Measurements from ENCODE around the gene DYDC1. TPM values are rescaled to one million over a fixed set of nuclear protein-coding genes. Genes with fewer than 3 reads are reported as not detected.

The DYDC1 gene
- total and polyA plus RNA-seq, 2 experiments from 2014 or later, result not detected

GRCh38 chr10:80319318-80319717 lies 37.2 kb downstream of the DYDC1 start:
- Histone ChIP-seq H3K4me2 (no peak overlapping the region), H3F3A (replicated peaks; ENCODE audit: low read depth) (no peaks in the 10 kb centered on the region), H3K4me1 (ENCODE audit: insufficient read depth) (no peaks in the 10 kb centered on the region), H3K27me3 (ENCODE audit: insufficient read depth) (no peaks in the 10 kb centered on the region), H3K4me3 (no peak overlapping the region), H3K9me2 (ENCODE audit: insufficient read depth) (no peaks in the 10 kb centered on the region), H3K27ac (ENCODE audit: low read depth) (no peak overlapping the region), H3K79me2 (replicated peaks; ENCODE audit: insufficient read depth) (no peaks in the 10 kb centered on the region), H4K20me1 (replicated peaks; ENCODE audit: insufficient read depth) (no peaks in the 10 kb centered on the region), H2AFZ (no peak overlapping the region), H3K36me3 (ENCODE audit: insufficient read depth) (no peaks in the 10 kb centered on the region)
- Mint-ChIP-seq H3K27me3 (ENCODE audit: insufficient read depth, low read depth, poor library complexity) (no peaks in the 10 kb centered on the region), H3K36me3 (ENCODE audit: low read depth) (no peaks in the 10 kb centered on the region), H3K4me3 (no peak overlapping the region), H3K4me1 (peaks cover 4% of the 10 kb centered on the region; the same call in 2 of the 3 replicates), H3K27ac (no peak overlapping the region), H3K9me3 (no peaks in the 10 kb centered on the region; the same call in 2 of the 3 replicates)
- ATAC-seq, result no peak
- DNase-seq (ENCODE audit: low spot score), result no peak
- TF ChIP-seq JUNB (IDR thresholded peaks at IDR 0.05; ENCODE audit: unreplicated experiment), result no peak
- TF ChIP-seq EZH2 (IDR thresholded peaks at IDR 0.05; ENCODE audit: low read depth, unreplicated experiment), result no peak
- no peak for TF ChIP-seq POLR2AphosphoS5 (IDR thresholded peaks at IDR 0.05; ENCODE audit: low read depth)
- no peak for TF ChIP-seq STAT1 (IDR thresholded peaks at IDR 0.05; ENCODE audit: unreplicated experiment)
- TF ChIP-seq, protein P1, sequence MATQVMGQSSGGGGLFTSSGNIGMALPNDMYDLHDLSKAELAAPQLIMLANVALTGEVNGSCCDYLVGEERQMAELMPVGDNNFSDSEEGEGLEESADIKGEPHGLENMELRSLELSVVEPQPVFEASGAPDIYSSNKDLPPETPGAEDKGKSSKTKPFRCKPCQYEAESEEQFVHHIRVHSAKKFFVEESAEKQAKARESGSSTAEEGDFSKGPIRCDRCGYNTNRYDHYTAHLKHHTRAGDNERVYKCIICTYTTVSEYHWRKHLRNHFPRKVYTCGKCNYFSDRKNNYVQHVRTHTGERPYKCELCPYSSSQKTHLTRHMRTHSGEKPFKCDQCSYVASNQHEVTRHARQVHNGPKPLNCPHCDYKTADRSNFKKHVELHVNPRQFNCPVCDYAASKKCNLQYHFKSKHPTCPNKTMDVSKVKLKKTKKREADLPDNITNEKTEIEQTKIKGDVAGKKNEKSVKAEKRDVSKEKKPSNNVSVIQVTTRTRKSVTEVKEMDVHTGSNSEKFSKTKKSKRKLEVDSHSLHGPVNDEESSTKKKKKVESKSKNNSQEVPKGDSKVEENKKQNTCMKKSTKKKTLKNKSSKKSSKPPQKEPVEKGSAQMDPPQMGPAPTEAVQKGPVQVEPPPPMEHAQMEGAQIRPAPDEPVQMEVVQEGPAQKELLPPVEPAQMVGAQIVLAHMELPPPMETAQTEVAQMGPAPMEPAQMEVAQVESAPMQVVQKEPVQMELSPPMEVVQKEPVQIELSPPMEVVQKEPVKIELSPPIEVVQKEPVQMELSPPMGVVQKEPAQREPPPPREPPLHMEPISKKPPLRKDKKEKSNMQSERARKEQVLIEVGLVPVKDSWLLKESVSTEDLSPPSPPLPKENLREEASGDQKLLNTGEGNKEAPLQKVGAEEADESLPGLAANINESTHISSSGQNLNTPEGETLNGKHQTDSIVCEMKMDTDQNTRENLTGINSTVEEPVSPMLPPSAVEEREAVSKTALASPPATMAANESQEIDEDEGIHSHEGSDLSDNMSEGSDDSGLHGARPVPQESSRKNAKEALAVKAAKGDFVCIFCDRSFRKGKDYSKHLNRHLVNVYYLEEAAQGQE (IDR thresholded peaks at IDR 0.05; ENCODE audit: unreplicated experiment), result no peak
- no peak for TF ChIP-seq EZH2phosphoT487 (IDR thresholded peaks at IDR 0.05; ENCODE audit: unreplicated experiment)
- no peak for TF ChIP-seq NANOG (IDR thresholded peaks at IDR 0.05; ENCODE audit: borderline replicate concordance)
- TF ChIP-seq CREB1 (CRISPR knock-in tag; IDR thresholded peaks at IDR 0.05; ENCODE audit: low read depth), result no peak
- TF ChIP-seq ZNF462 (CRISPR knock-in tag; IDR thresholded peaks at IDR 0.05), result no peak
- TF ChIP-seq ZNF114 (CRISPR knock-in tag; IDR thresholded peaks at IDR 0.05), result no peak
- no peak for TF ChIP-seq ETS1 (IDR thresholded peaks at IDR 0.05)
- no peak for TF ChIP-seq ZNF331 (CRISPR knock-in tag; IDR thresholded peaks at IDR 0.05; ENCODE audit: low read depth)
- TF ChIP-seq, protein P2, sequence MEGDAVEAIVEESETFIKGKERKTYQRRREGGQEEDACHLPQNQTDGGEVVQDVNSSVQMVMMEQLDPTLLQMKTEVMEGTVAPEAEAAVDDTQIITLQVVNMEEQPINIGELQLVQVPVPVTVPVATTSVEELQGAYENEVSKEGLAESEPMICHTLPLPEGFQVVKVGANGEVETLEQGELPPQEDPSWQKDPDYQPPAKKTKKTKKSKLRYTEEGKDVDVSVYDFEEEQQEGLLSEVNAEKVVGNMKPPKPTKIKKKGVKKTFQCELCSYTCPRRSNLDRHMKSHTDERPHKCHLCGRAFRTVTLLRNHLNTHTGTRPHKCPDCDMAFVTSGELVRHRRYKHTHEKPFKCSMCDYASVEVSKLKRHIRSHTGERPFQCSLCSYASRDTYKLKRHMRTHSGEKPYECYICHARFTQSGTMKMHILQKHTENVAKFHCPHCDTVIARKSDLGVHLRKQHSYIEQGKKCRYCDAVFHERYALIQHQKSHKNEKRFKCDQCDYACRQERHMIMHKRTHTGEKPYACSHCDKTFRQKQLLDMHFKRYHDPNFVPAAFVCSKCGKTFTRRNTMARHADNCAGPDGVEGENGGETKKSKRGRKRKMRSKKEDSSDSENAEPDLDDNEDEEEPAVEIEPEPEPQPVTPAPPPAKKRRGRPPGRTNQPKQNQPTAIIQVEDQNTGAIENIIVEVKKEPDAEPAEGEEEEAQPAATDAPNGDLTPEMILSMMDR (conservative IDR thresholded peaks at IDR 0.05; ENCODE audit: low read depth in 2 of 2), result no peak

All from GM23338 (cell line).